Midbrain (tissue), 1 donor: ENCODE data around the gene CDH4.

Source experiments
- DNase-seq: peaks from one replicate; lab custom pipeline; 2025; lab: John Stamatoyannopoulos, UW

Gene CDH4

DNA sequence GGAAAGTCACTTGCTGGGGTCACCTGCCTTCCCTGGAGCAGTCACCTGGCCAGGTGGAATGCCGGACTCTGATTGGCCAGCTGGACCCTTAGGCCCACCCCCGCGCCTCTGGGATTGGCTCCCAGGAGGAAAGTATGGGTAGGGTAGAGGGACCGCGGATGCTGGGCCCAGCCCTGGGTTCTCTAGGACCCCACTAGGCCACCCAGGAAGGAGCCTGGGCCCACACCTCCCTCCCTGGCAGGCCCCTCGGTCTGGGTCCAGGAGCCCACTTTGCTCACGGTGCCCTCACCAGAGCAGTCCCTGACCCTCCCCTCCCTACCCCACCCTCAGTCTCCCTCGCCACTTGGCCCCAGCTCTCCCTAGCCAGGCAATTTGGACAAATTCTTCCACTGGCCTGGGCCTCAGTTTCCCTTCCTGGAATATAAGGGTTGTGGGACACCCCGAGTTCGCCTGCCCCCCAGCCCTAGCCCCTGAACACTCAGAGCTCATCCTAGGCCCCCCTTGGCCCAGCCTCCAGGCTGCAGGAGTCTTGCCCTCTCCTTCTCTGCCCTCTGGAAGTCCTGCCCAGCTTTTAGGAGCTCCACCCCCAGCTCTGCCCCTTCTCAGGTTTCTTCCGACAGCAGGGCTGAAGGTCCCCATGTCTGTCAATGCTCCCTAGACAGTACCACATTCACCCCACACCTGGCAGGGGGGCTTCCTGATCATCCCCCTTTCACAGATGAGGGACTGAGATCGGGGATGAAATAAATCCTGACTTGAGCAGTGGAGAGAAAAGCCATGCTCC lies 514.0 kb downstream of the CDH4 start:
- no peak for DNase-seq

GRCh38 chr20:61766921-61767610 lies 515.0 kb downstream of the CDH4 start:
- DNase-seq: no peak

GRCh38 chr20:61767761-61768494 lies 515.9 kb downstream of the CDH4 start:
- no peak for DNase-seq

DNA sequence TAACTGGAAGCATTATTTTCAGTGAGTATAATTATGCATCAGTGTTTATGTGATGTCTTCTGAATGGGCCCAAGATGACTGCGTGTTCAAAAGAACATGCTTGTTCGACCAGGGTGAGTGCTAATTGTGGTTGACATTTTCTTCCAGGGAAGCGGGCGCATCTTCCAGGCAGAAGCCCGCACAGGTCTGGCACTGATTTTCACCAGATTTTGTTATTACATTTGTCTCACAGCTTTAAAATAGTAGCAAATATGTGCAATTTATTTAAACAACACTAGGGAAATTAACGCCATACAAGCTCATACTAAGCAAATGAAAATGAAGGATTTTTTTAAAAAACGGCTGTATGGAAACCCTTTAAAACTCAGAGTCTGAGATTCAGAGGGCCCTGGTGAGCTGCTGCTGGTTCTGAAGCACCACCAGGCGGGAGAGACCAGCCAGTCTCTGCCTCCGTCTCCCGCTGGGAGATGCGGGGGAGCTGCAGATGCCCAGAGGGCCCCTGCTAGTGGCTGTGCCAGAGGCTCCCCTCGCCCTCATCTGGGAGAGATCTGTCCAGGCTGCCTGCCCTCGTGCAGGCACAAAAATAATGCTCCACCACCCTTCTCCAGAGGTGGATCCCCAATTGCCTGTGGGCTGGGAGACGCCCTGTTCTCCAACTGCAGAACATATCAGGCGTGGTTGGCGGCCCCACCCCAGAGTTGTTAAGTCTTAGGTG lies 516.7 kb downstream of the CDH4 start:
- no peak for DNase-seq

GRCh38 chr20:61769286-61769832 lies 517.3 kb downstream of the CDH4 start:
- DNase-seq: no peak

- DNase-seq: no peak
Measured at GRCh38 chr20:61770113-61770585, 518.1 kb downstream of the CDH4 start.

- no peak for DNase-seq
Measured at GRCh38 chr20:61771805-61772350, 519.8 kb downstream of the CDH4 start.

- no peak for DNase-seq
Measured at GRCh38 chr20:61772828-61773631, 521.0 kb downstream of the CDH4 start.

DNA sequence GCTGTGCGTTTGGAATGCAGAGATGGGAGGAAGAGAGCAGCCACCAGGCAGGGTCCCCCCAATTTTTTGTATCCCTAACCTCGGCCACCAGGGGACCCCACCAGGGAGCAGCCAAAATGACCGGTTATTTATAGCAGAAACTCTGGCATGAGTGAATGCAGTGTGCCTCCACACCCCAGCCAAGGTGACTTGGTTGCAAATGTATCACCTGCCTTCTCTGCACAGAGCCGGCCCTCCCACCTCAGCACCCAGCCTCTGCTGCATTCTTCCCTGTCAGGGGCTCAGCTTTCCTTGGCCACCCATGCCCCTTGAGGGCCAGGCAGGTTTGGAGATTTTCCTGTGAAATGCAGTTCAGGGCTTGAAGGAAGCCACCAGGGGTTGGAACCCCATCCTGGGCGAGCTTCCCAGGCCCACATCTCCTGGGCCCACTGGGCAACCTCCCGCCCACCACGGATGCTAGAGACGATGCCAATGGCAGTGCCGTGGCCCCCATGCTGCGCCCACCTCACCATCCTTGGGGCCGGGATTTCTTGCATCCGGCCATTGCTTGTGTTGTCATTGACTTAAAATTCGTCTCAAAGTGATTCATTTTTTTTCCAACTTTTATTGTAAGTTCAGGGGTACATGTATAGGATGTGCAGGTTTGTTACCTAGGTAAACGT lies 522.0 kb downstream of the CDH4 start:
- DNase-seq: no peak

DNA sequence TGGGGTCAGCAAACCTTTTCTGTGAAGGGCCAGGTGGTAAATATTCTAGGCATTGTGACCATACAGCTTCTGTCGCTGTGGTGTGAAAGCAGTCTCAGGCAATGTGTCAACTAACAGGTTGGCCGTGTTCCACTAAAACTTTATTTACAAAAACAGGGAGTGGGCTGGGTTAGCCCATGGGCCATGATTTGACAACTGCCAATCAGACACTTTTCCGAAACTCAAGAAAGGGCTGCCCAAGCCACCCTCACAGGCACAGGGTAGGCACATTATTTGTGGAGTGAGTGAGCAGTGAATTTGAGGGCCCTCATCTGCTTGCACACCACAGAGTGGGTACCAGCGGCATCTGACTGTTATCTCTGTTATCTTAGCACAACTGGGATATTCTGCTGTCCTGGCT lies 523.4 kb downstream of the CDH4 start:
- DNase-seq: no peak

- DNase-seq: no peak
Measured at GRCh38 chr20:61776491-61777075, 524.5 kb downstream of the CDH4 start.

- DNase-seq: no peak
Measured at GRCh38 chr20:61777773-61778494, 525.9 kb downstream of the CDH4 start.

GRCh38 chr20:61778495-61778863 lies 526.4 kb downstream of the CDH4 start:
- DNase-seq: no peak

- no peak for DNase-seq
Measured at GRCh38 chr20:61779176-61779965, 527.3 kb downstream of the CDH4 start.

DNA sequence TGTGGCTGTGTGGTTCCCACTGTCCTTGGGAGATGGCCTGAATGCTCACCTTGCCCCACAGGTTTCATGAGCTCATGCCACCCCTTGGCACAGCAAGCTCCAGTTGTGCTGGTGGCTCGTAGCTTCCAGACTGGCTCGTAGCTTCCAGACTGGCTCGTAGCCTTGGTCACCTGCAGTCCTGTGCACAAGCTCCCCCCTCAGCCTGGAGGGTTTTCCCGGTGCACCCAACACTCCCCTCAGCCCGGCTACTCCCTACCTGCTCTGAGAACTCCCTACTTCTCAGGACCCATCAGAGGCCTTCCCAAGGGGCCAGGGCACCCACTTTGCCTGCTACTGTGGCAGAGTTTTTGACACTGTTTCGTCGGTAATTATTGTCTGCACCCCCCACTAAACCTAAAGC lies 528.0 kb downstream of the CDH4 start:
- DNase-seq: no peak

DNA sequence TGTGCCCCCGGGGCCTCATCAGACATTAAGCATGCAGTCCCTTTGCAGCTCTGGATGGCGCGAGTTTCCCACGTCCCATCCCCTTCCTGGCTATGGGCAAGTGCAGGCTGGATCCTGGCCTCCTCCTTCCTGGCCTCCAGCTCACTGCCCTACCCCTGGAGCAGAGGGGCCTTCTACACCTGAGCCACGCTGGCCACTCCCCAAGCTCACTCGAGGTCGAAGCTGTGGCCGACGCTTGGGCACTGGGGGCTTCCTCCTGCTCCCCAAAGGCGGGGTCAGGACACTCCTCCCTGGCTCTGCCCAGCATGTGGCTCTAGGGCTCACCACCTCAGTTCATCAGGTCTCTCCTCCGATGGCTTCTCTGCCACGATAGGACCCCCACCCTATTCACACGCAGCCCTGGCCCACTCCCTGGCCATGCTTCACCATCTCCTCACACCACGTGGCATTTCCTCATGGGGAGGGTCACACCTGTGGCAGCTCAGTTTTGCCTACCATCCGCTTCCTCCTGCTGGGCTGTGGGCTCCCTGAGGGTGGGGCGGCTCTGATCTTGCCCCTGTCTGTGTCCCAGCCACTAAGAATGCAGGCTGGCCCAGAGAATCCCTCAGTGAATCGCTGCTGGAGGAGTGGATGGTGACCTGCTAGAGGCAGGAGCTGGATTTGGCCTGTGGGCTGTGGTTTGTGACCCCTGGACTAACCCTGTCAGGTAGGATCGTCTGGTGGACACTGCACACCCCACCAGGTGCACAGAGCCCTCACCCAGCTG lies 532.9 kb downstream of the CDH4 start:
- DNase-seq: no peak

DNA sequence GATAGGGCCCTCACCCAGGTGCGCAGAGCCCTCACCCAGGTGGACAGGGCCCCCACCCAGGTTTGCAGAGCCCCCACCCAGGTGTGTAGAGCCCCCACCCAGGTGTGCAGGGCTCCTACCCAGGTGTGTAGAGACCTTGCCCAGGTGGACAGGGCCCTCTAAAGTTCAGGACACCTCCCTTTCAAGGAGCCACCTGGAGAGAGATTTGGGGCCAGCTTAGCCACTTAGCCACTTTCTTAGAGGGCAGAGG lies 533.4 kb downstream of the CDH4 start:
- DNase-seq: no peak

- DNase-seq: no peak
Measured at GRCh38 chr20:61786230-61786629, 534.2 kb downstream of the CDH4 start.
